ENCODE results near the gene APBA2.

DNA sequence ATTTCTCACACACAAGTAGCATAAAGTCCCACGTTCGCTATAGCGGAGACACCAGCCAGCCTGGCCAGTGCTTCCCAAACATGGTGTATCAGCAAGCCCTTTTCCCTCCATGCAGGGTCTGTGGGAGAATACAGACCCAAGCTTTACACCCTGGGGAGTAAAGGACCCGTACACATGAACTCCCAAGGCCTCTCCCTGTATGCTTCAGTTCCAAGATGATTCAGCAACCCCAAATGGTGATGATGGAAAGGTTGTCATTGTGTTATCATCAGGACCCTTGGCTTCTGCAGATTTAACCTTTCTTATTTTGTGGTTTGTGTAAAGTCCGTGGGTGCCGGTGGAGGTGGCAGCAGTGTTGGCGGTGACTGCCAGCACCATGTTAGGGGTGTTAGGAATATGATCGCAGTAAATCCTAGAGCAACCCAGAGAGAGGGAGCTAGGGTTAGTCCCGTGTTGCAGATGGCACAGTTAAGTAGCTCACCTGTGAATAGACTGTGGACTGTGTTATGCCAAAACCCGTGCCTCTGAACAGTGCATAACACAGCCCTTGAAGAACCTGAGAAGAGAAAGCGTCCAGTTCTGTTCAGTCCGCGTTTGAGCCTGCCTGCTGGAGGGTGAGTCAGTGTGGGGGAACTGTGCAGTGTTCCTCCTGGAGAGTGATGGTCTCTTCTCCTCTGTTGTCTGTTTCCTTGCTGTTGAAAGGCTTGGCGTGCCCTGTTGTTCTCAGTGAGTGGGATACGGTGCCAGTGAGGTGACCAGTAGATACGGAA is 174.3 kb downstream of the APBA2 start:
- TF ChIP-seq, protein P1, sequence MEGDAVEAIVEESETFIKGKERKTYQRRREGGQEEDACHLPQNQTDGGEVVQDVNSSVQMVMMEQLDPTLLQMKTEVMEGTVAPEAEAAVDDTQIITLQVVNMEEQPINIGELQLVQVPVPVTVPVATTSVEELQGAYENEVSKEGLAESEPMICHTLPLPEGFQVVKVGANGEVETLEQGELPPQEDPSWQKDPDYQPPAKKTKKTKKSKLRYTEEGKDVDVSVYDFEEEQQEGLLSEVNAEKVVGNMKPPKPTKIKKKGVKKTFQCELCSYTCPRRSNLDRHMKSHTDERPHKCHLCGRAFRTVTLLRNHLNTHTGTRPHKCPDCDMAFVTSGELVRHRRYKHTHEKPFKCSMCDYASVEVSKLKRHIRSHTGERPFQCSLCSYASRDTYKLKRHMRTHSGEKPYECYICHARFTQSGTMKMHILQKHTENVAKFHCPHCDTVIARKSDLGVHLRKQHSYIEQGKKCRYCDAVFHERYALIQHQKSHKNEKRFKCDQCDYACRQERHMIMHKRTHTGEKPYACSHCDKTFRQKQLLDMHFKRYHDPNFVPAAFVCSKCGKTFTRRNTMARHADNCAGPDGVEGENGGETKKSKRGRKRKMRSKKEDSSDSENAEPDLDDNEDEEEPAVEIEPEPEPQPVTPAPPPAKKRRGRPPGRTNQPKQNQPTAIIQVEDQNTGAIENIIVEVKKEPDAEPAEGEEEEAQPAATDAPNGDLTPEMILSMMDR (IDR thresholded peaks at IDR 0.05) = no peak
- no peak for TF ChIP-seq POLR2A (IDR thresholded peaks at IDR 0.05)
